Osteoblast (primary cell): ENCODE data around the gene HSPB9. TPM values are rescaled to one million over a fixed set of nuclear protein-coding genes. Genes with fewer than 3 reads are reported as not detected.

Source experiments
- DNase-seq: peaks from one replicate; pipeline ENCODE4 v3.0.0; 2011; ENCODE audit warnings: low spot score, mixed read lengths; ENCODE audit not compliant: insufficient read length; ENCODE audit errors: missing footprints
- H2AFZ ChIP-seq: 2 replicates; pipeline ENCODE4 v1.6.0; 2011; ENCODE audit warnings: mild to moderate bottlenecking, low read length
- H3K27ac ChIP-seq: 2 replicates; pipeline ENCODE4 v1.5.1; 2011; ENCODE audit warnings: mild to moderate bottlenecking, low read depth, low read length, moderate library complexity
- H3K27me3 ChIP-seq: 2 replicates; pipeline ENCODE4 v1.6.0; 2012; ENCODE audit warnings: mild to moderate bottlenecking, control low read depth, inconsistent platforms, low read length, moderate library complexity; ENCODE audit not compliant: insufficient read depth
- H3K36me3 ChIP-seq: 2 replicates; pipeline ENCODE4 v1.5.1; 2011; ENCODE audit warnings: mild to moderate bottlenecking, low read length, control low read depth, moderate library complexity; ENCODE audit not compliant: insufficient read depth
- H3K4me1 ChIP-seq: 2 replicates; pipeline ENCODE4 v1.5.1; 2011; ENCODE audit warnings: mild to moderate bottlenecking, low read length, control low read depth, moderate library complexity; ENCODE audit not compliant: insufficient read depth
- H3K4me2 ChIP-seq: 2 replicates; pipeline ENCODE4 v1.6.0; 2011; ENCODE audit warnings: mild to moderate bottlenecking, low read length; ENCODE audit not compliant: insufficient read depth
- H3K4me3 ChIP-seq: fragments of 200-600 bp; sonication (generic); 3 replicates; pipeline ENCODE4 v1.5.1; 2012; ENCODE audit warnings: mild to moderate bottlenecking, low read length, inconsistent platforms; ENCODE audit not compliant: insufficient read depth
- H3K79me2 ChIP-seq: 2 replicates; pipeline ENCODE4 v1.6.0; 2012; ENCODE audit warnings: mild to moderate bottlenecking, low read length, control low read depth, inconsistent platforms; ENCODE audit not compliant: insufficient read depth
- H3K9me3 ChIP-seq: 2 replicates; pipeline ENCODE4 v1.5.1; 2011; ENCODE audit warnings: low read depth, low read length, control low read depth
- H4K20me1 ChIP-seq: 2 replicates; pipeline ENCODE4 v1.6.0; 2012; ENCODE audit warnings: mild to moderate bottlenecking, low read length, control low read depth; ENCODE audit not compliant: insufficient read depth
- total RNA-seq: library from RNA; depleted of rRNA; stranded (reverse); fragments of >200 nt; gene quantifications from 2 replicates; pipeline ENCODE4 v1.2.3, GENCODE V29; 2012
- TF ChIP-seq, protein P1 (sequence below): IDR thresholded peaks from 2 replicates; pipeline ENCODE4 v1.5.1; 2011; ENCODE audit warnings: mild to moderate bottlenecking, low read depth, low read length, moderate library complexity; ENCODE audit errors: extremely low read depth

Gene HSPB9
- total RNA-seq, 1 donor = not detected

DNA sequence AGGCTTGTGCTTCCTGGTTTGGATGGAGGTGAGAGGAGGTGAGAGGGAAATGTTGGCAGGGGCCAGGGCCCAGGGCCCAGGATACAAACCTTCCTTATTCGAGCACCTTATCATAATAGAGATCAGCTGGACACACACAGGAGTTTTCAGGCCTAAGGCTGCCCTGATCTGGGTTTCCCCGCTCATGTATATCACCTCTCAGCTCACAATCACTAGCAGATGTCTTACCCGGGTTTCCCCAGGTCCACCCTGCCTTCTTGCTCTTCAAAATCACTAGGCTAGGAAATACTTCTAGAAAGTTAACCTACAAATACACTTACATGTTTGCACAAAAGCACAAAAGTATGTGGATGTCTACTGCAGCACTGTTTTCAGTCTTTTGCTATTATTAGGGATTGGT, 4.2 kb downstream of the HSPB9 start:
- no peak overlapping the region for H2AFZ ChIP-seq
- H3K4me1 ChIP-seq = peaks cover 5% of the 10 kb centered on the region
- TF ChIP-seq, protein P1, sequence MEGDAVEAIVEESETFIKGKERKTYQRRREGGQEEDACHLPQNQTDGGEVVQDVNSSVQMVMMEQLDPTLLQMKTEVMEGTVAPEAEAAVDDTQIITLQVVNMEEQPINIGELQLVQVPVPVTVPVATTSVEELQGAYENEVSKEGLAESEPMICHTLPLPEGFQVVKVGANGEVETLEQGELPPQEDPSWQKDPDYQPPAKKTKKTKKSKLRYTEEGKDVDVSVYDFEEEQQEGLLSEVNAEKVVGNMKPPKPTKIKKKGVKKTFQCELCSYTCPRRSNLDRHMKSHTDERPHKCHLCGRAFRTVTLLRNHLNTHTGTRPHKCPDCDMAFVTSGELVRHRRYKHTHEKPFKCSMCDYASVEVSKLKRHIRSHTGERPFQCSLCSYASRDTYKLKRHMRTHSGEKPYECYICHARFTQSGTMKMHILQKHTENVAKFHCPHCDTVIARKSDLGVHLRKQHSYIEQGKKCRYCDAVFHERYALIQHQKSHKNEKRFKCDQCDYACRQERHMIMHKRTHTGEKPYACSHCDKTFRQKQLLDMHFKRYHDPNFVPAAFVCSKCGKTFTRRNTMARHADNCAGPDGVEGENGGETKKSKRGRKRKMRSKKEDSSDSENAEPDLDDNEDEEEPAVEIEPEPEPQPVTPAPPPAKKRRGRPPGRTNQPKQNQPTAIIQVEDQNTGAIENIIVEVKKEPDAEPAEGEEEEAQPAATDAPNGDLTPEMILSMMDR = no peak
- H3K4me3 ChIP-seq = no peak overlapping the region
- peaks cover 28% of the 10 kb centered on the region for H4K20me1 ChIP-seq
- H3K4me2 ChIP-seq = no peak overlapping the region
- no peak overlapping the region for H3K27ac ChIP-seq
- peaks cover 63% of the 10 kb centered on the region for H3K36me3 ChIP-seq
- no peaks in the 10 kb centered on the region for H3K9me3 ChIP-seq
- H3K27me3 ChIP-seq = no peaks in the 10 kb centered on the region
- peaks cover 37% of the 10 kb centered on the region for H3K79me2 ChIP-seq
- no peak for DNase-seq

DNA sequence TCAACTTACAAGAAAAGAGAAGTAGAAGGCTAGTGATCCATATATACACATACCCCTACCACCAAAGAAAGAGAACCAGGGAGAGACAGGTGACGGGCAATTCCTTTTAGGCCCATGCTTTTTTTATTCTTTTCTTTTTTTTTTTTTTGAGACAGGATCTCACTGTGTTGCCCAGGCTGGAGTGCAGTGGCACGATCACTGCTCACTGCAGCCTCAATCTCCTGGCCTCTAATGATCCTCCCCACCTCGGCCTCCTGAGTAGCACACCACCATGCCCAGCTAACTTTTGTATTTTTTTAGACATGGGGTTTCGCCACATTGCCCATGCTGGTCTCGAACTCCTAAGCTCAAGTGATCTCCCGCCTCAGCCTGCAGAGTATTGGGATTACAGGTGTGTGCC, 4.8 kb downstream of the HSPB9 start:
- Histone ChIP-seq H3K4me3 (no peak overlapping the region), H3K27me3 (no peaks in the 10 kb centered on the region), H3K9me3 (no peaks in the 10 kb centered on the region), H3K4me2 (no peak overlapping the region), H3K27ac (no peak overlapping the region), H3K36me3 (peaks cover 63% of the 10 kb centered on the region), H2AFZ (no peak overlapping the region), H3K79me2 (peaks cover 42% of the 10 kb centered on the region), H3K4me1 (peaks cover 11% of the 10 kb centered on the region), H4K20me1 (peaks cover 34% of the 10 kb centered on the region)
- peak; percentile 43 for DNase-seq
- TF ChIP-seq, protein P1 = no peak

DNA sequence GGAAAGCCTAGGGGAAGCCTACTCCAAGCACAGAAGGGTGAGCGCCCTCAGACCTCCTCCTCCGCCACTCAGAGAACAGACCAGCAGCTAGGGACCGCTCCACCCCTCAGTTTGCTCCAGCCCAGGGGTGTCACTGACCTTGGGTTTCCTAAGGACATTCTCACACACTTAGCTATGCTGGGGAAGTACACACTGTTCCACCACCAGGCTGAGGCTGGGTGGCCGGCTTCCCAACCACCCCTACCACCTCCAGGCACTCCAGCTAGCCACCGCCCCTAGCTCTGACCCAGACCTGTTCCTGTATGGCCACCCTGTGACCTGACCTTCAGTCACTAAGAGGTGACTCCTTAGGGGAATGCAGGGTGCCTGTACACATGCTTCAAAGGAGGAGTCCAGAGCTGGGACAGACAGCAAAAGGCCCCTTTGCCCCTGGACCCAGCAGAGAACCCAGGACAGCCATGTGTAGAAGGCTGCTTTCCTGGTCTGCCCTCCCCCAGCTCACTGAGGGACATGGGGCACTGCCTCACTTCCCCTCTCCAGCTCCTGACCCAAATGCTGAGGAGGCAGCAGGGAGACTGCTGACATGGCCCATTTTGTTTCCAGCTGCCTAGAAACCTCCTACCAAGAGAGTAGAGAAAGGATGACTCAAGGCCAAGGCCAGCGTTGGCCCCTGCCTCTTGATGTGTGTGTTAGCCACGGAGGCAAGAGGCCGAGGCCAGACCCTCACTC, 6.7 kb downstream of the HSPB9 start:
- H3K27ac ChIP-seq = no peak overlapping the region
- peaks cover 62% of the 10 kb centered on the region for H3K36me3 ChIP-seq
- peak; percentile 46 for DNase-seq
- no peaks in the 10 kb centered on the region for H3K9me3 ChIP-seq
- peaks cover 51% of the 10 kb centered on the region for H4K20me1 ChIP-seq
- peaks cover 59% of the 10 kb centered on the region for H3K79me2 ChIP-seq
- no peak overlapping the region for H3K4me3 ChIP-seq
- TF ChIP-seq, protein P1 = no peak
- H3K4me2 ChIP-seq = no peak overlapping the region
- H3K27me3 ChIP-seq = no peaks in the 10 kb centered on the region
- no peak overlapping the region for H2AFZ ChIP-seq
- peaks cover 29% of the 10 kb centered on the region for H3K4me1 ChIP-seq

DNA sequence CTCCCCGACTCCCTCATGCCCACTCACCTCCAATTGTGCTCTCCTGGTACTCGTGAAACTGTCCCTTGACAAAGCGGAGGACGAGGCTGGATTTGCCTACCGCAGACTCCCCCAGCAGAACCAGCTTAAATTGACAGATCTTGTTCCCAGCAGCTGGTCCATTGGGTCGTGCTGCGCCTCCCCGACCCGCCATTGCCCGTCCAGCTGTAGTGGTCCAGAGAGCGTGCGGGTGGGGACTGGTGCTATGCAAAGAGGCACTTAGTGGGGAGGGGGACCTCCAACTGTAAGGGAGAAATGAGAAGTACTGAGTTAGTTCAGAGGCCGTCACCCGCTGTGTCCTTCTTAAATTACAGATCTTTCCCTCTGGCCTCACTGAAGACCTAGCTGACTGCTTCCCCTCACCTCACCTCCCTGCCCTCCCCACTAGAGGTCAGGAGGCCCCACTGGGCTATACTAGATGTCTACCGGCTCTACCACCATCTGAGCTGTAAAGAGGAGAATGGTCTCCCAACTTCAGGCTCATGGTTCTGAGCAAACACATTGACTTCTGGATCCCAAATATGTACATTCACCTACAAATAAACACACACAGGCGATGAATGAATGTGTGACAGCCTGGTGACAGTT, 7.8 kb downstream of the HSPB9 start:
- H3K4me2 ChIP-seq = no peak overlapping the region
- no peaks in the 10 kb centered on the region for H3K27me3 ChIP-seq
- DNase-seq = peak; percentile 54
- TF ChIP-seq, protein P1 = no peak
- no peaks in the 10 kb centered on the region for H3K9me3 ChIP-seq
- H3K79me2 ChIP-seq = peaks cover 71% of the 10 kb centered on the region
- H3K27ac ChIP-seq = no peak overlapping the region
- H3K36me3 ChIP-seq = peaks cover 53% of the 10 kb centered on the region
- no peak overlapping the region for H2AFZ ChIP-seq
- H3K4me1 ChIP-seq = peaks cover 32% of the 10 kb centered on the region
- H3K4me3 ChIP-seq = no peak overlapping the region
- H4K20me1 ChIP-seq = peaks cover 56% of the 10 kb centered on the region
